HG02642 (cell line): ENCODE data around the gene KRT17.
"Not testable (repeated sequence)": the region's sequence is repeated elsewhere in the genome, so short reads cannot be mapped to it uniquely, and the experiment has no call there.

Source experiments
- ATAC-seq: cut with Tn5 transposase; IDR thresholded peaks from one replicate; pipeline ENCODE4 v1.9.1; 2021; ENCODE audit warnings: mild to moderate bottlenecking; ENCODE audit not compliant: unreplicated experiment, poor library complexity

The KRT17 gene

DNA sequence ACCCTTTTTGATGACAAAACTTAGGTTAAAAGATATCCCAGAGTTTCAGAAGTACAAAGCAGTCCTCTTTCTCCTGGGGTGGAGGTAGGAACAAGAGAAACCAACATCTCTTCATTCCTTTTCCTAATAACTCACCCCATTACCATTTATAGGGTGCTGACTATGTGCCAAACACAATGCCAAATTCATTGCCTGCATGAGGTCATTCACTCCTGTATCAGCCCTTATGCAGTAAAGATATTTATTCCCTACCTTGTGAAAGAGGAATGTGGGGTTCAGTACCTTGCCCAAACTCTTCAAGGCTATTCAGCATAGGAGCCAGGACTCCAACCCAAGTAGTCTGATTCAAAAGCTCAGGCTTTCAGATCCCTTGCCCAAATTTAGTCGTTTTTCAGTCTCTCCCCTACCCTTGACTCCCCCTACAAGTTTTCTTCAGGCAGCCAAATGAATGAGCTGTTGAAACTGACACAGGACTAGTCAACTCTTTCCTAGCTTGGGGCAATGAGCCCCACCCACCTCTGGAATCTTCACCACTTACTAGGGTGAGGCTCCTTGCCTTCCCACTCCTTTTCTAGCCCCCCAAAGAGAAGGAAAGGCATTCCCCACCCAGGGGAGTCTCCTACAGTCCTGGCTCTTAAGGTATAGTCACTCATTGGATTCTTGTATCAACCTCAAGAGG lies 43.5 kb downstream of the KRT17 start:
- ATAC-seq = no peak

DNA sequence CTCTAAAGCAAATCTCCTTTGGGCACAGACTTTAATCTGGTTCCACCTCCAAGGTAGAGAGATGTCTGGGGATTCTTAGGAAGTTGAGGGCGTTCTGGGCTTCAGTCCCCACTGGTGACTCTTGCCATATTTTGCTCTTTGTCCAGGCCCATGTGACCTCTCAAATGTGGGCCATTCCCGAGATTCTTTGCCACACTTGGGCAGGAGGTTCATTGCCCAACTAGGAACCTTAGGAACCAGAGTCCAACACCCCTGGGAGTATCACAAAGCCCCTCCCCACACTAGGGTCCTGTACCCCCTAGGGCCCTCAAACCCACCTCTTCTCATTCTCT lies 44.2 kb downstream of the KRT17 start:
- ATAC-seq = no peak

DNA sequence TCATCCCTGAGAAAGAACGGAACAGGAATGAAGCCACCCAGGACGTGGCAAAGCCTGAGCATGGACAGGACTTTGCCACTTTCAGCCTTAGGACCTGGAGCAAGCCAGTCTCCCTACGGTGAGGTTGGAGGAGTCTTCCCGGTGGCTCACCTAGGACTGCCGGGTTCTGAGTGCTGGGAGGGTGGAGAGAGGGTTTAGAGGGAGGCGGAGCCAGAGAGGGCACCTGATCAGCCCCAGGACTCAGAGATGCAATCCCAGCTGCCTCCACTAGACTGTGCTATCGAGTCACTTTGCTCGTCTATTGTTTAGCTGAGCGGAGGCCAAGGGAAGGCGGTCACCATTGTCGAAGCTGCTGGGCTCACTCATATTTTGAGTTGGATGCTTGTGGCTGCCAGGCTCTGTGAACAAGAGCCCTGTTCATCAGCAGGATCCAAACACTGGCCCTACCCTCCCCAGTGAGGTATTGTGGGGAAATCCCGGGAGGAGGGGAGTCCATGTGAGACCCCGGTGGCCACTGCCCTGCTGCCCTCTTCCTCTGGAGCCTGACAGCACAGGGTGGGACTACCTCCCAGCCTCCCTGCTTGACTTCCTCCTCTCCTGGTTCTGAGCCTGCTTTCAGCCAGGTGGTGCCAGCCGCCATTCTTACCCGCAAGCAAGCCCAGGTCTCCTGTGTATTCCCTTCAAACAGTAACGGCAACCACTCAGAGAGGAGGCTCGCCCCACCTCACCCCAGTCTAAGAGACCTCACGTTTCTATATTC lies 44.7 kb downstream of the KRT17 start:
- no peak for ATAC-seq

DNA sequence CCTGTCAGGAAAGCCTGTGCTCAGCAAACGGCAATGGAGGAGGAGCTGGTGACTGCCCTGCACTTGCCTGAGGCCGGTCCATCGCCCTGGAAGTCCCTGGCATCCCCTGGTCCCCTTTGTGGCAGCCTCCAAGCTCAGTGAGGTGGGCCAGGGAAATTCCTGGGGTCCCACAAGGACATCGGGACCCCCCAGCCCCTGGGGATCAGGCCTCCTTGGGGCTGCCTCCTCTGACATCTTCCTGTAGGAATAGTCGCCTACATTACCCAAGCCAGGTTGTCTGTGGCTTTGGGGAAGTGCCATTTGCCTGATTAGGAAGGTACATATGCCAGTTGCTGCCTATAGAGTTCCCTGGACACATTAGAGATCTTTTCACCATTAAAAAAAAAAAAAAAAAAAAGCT lies 45.4 kb downstream of the KRT17 start:
- no peak for ATAC-seq

DNA sequence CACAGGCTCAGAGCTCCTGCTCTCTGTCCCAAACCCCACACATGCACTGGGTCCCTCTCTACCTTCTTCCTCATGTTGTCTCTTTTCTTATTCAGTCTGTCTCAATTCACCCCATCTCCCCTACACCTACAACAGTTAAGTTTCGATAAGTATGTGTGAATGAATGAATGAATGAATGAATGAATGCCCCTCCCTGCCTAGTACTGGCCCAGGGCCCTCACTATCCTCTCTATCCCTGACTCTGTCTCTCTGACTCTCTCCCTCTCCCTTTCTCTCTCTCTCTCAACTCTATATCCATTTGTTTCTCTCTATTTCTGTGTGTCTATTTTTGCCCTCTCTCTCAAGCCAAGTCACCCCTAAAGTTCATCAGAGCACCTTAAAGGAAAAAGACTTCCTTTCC lies 45.8 kb downstream of the KRT17 start:
- no peak for ATAC-seq

DNA sequence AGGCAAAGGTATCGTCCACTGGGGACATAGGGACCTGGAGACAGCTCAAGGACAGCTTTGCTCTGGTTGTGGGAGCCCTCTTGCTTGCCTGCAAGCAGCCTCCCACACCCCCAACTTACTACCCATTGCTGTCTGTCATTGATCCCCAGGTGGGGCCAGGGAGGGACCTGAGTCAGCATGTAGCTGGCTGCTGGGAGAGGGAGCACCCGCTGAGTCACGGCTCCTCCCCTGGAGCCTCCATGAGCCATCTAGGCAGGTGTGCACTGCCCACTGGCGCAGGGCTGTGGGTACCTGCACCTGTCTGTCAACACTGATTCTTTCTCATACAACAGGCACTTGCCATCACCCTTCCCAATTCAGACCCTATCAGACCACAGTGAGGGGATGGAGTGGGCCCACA lies 47.6 kb downstream of the KRT17 start:
- not testable (repeated sequence) for ATAC-seq

DNA sequence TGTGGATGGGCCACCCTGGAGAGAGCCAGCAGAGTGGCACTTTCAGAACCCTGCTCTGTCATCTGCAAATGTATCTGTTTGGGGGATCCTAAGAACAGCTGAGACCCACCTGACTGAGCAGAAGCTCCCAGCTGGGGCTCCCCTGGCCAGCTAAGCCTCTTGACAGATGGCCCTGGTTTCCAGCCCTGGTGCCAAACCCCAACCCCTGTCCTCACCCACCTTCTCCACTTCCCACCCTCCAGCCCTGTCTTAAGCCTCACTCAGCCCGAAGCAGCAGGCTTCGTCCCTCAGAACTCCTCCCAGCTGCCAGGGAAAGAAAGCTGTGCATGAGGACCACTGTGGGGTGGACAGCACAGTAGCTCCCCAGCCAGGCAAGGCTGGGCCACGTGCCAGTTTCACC lies 49.0 kb downstream of the KRT17 start:
- no peak for ATAC-seq

DNA sequence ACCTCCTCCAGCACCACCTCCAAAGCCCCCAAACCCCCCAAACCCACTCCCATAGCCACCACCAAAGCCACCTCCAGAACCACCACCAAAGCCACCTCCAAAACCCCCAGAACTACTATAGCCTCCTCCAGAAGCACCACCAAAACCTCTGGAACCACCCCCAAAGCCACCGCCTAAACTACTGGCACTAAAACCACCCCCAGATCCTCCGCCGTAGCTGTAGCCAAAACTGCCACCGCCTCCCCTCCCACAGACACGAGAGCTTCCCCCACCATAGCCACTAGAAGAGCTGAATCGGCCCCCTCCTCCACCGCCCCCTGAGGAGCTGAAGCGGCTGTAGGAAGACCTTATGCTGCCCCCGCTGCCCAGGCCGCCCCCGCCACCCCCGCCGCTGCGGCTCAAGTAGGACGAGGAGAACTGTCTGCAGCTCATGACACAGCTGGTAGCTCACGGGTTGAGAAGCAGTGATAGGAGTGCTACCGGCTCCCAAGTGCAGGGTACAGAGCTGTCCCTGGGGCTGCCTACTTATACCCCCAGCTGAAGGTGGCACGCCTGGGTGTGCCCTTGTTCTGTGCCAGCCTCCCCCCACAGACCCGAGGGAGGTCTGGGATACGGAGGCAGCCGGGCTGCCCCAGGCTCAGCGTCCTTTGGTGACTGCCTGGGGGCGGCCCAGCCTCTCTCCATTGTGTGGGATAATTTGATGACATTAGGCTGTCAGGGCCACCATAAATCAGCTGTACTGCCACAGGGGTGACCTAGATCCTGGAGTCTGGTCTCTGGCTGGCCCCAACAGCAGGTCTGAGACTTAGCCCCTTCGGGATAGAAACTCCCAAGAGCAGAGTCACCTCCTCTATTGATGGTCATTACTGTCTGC lies 52.6 kb downstream of the KRT17 start, which contains the start of gene KRT9:
Gene KRT9, minus strand, starts transcription at position 499 of the 874 bp plus-strand sequence. Its CDS starts 67 bp downstream, at position 432.
- no peak for ATAC-seq
